HL-60/S4 (cell line): ENCODE results near the gene ETNK2.

Source experiments
- in situ Hi-C: fragments of 300-500 bp; cut with MboI; formaldehyde crosslinking; loops from 2 replicates; pipeline ENCODE4 v1.14.3; 2022; ENCODE audit warnings: low sequenced_read_pairs

The ETNK2 gene

GRCh38 chr1:204087181-204087892 lies 64.5 kb downstream of the ETNK2 start:
- in situ Hi-C loops = no loop called here

GRCh38 chr1:204085876-204086275 lies 66.0 kb downstream of the ETNK2 start:
- in situ Hi-C loops = no loop called here

- in situ Hi-C loops = no loop called here
Observed at GRCh38 chr1:204084247-204084772, 67.5 kb downstream of the ETNK2 start.

- in situ Hi-C loops = no loop called here
Observed at GRCh38 chr1:204083491-204083890, 68.4 kb downstream of the ETNK2 start.

GRCh38 chr1:204081791-204082513 lies 69.9 kb downstream of the ETNK2 start:
- in situ Hi-C loops = no loop called here

GRCh38 chr1:204081164-204081790 lies 70.6 kb downstream of the ETNK2 start:
- in situ Hi-C loops = no loop called here
